Stimulated activated CD8-positive, alpha-beta memory T cell treated with anti-CD3 and anti-CD28 coated beads, Interleukin-4, amount 100 ng/mL, for 24 hours (primary cell): Measurements from ENCODE around the gene UNC5B.

Experiments used
- DNase-seq: peaks from one replicate; pipeline ENCODE4 v3.0.0-alpha.2; 2020; ENCODE audit warnings: low read depth

UNC5B gene

GRCh38 chr10:71346731-71347130, 134.4 kb downstream of the UNC5B start:
- no peak for DNase-seq

- DNase-seq, result no peak
Measured at GRCh38 chr10:71347587-71348395, 135.4 kb downstream of the UNC5B start.

GRCh38 chr10:71348850-71349249, 136.5 kb downstream of the UNC5B start:
- DNase-seq, result no peak

- no peak for DNase-seq
Measured at GRCh38 chr10:71349406-71349805, 137.0 kb downstream of the UNC5B start.

- DNase-seq, result no peak
Measured at GRCh38 chr10:71351087-71351486, 138.7 kb downstream of the UNC5B start.

- DNase-seq, result no peak
Measured at GRCh38 chr10:71351628-71352319, 139.4 kb downstream of the UNC5B start.
